H1 (cell line): ENCODE measurements around the gene DPH5. TPM values are rescaled to one million over a fixed set of nuclear protein-coding genes. Genes with fewer than 3 reads are reported as not detected.

ENCODE experiments used
- CTCF ChIA-PET: fragments of 300-600 bp; sonication (Branson Sonifier 250); formaldehyde crosslinking; loops from one replicate; lab custom pipeline; 2021; ENCODE audit not compliant: partially characterized antibody; lab: Charles Lee
- POLR2A ChIA-PET: fragments of 300-600 bp; sonication (Branson Sonifier 250); formaldehyde crosslinking; loops from one replicate; lab custom pipeline; 2021; ENCODE audit warnings: inconsistent platforms; ENCODE audit not compliant: partially characterized antibody; lab: Charles Lee
- DNase-seq, 2 experiments: peaks; one replicate each; pipeline versions ENCODE4 v3.0.0 to v3.0.0-alpha.2; 2010 to 2022; ENCODE audit warnings: low spot score in 2 of 2, low read depth in 1 of 2, mixed read lengths in 1 of 2
- FAIRE-seq: peaks from 2 replicates; lab custom pipeline; 2011; peaks lifted over from hg19 to GRCh38; lab: Jason Lieb, UNC
- H2AFZ ChIP-seq: 2 replicates; pipeline ENCODE4 v1.8.1; 2012; ENCODE audit warnings: low read length, inconsistent platforms
- H2AK5ac ChIP-seq: 2 replicates; pipeline ENCODE4 v1.6.1; 2013; ENCODE audit warnings: low read depth, low read length
- H2BK120ac ChIP-seq: replicated peaks from 2 replicates; pipeline ENCODE3; 2013; ENCODE audit warnings: low read depth, low read length, inconsistent platforms
- H2BK12ac ChIP-seq: 2 replicates; pipeline ENCODE4 v1.6.1; 2013; ENCODE audit warnings: low read depth, low read length
- H2BK15ac ChIP-seq: 2 replicates; pipeline ENCODE4 v1.6.1; 2013; ENCODE audit warnings: low read length
- H2BK20ac ChIP-seq: 2 replicates; pipeline ENCODE4 v1.6.1; 2013; ENCODE audit warnings: low read length
- H2BK5ac ChIP-seq: 2 replicates; pipeline ENCODE4 v1.6.1; 2013; ENCODE audit warnings: low read depth, low read length
- H3K14ac ChIP-seq: 2 replicates; pipeline ENCODE4 v1.6.1; 2013; ENCODE audit warnings: inconsistent platforms; ENCODE audit not compliant: insufficient read length
- H3K18ac ChIP-seq: 2 replicates; pipeline ENCODE4 v1.6.1; 2013; ENCODE audit warnings: low read length; ENCODE audit errors: extremely low read depth
- H3K23ac ChIP-seq: 2 replicates; pipeline ENCODE4 v1.6.1; 2013; ENCODE audit warnings: inconsistent platforms; ENCODE audit not compliant: insufficient read length
- H3K23me2 ChIP-seq: 2 replicates; pipeline ENCODE4 v1.6.1; 2013; ENCODE audit warnings: low read depth, low read length
- H3K27ac ChIP-seq: 2 replicates; pipeline ENCODE4 v1.6.1; 2011; ENCODE audit warnings: low read depth, low read length, inconsistent platforms
- H3K27me3 ChIP-seq, 4 experiments: replicated peaks in 1 of 4; 1 replicate in 1 of 4; 2 replicates in 3 of 4; pipeline versions ENCODE4 v1.6.1 to v1.8.1; 2011 to 2013; ENCODE audit warnings: low read length in 3 of 4, mild to moderate bottlenecking in 3 of 4, inconsistent platforms in 2 of 4, mixed read lengths in 2 of 4, moderate library complexity in 1 of 4; ENCODE audit not compliant: control insufficient read depth in 3 of 4, insufficient read depth in 3 of 4; ENCODE audit errors: extremely low read depth in 1 of 4
- H3K36me3 ChIP-seq, 4 experiments: 2 replicates each; pipeline versions ENCODE4 v1.6.1 to v1.8.1; 2011 to 2013; ENCODE audit warnings: mild to moderate bottlenecking in 4 of 4, low read length in 3 of 4, moderate library complexity in 2 of 4, control low read depth in 1 of 4, inconsistent platforms in 1 of 4; ENCODE audit not compliant: insufficient read depth in 4 of 4, control insufficient read depth in 2 of 4
- H3K4ac ChIP-seq: replicated peaks from 2 replicates; pipeline ENCODE3; 2013; ENCODE audit warnings: low read length, low read depth, mixed read lengths, inconsistent platforms; ENCODE audit not compliant: insufficient read length
- H3K4me1 ChIP-seq, 4 experiments: replicated peaks in 1 of 4; 1 replicate in 1 of 4; 2 replicates in 3 of 4; pipeline versions ENCODE4 v1.6.1 to v1.8.1; 2011 to 2013; ENCODE audit warnings: low read length in 3 of 4, inconsistent platforms in 2 of 4, mixed read lengths in 1 of 4; ENCODE audit not compliant: insufficient read depth in 4 of 4, control insufficient read depth in 3 of 4
- H3K4me2 ChIP-seq, 2 experiments: 2 replicates each; pipeline versions ENCODE4 v1.6.1 to v1.8.1; 2011 to 2013; ENCODE audit warnings: low read depth in 2 of 2, low read length in 2 of 2, control low read depth in 1 of 2, inconsistent platforms in 1 of 2, mild to moderate bottlenecking in 1 of 2; ENCODE audit not compliant: insufficient read depth in 1 of 2
- H3K4me3 ChIP-seq, 4 experiments: fragments of 200-600, 300-600 bp in 1 of 4; sonication (generic), shearing (Covaris generic), sonication (Bioruptor Twin) in 1 of 4; 2 replicates each; pipeline versions ENCODE4 v1.5.1 to v1.8.1; 2011 to 2016; ENCODE audit warnings: low read length in 4 of 4, low read depth in 3 of 4, control low read depth in 2 of 4, inconsistent platforms in 2 of 4, mild to moderate bottlenecking in 2 of 4, mixed read lengths in 1 of 4, moderate library complexity in 1 of 4; ENCODE audit not compliant: insufficient read depth in 2 of 4; ENCODE audit errors: extremely low read depth in 1 of 4
- H3K56ac ChIP-seq: replicated peaks from 2 replicates; pipeline ENCODE3; 2013; ENCODE audit warnings: low read depth, mild to moderate bottlenecking, mixed read lengths, low read length, inconsistent platforms; ENCODE audit not compliant: insufficient read length
- H3K79me1 ChIP-seq: 2 replicates; pipeline ENCODE4 v1.6.1; 2013; ENCODE audit warnings: low read depth, low read length, control low read depth
- H3K79me2 ChIP-seq, 2 experiments: 2 replicates each; pipeline versions ENCODE4 v1.6.1 to v1.8.1; 2012 to 2013; ENCODE audit warnings: low read length in 2 of 2, mild to moderate bottlenecking in 2 of 2, inconsistent platforms in 1 of 2; ENCODE audit not compliant: insufficient read depth in 2 of 2, control insufficient read depth in 1 of 2
- H3K9ac ChIP-seq, 4 experiments: replicated peaks in 1 of 4; 1 replicate in 1 of 4; 2 replicates in 3 of 4; pipeline versions ENCODE4 v1.6.1 to v1.8.1; 2011 to 2013; ENCODE audit warnings: low read depth in 3 of 4, low read length in 3 of 4, control low read depth in 2 of 4, mild to moderate bottlenecking in 2 of 4, moderate library complexity in 2 of 4, inconsistent platforms in 1 of 4; ENCODE audit errors: extremely low read depth in 1 of 4
- H3K9me3 ChIP-seq, 2 experiments: 2 replicates each; pipeline versions ENCODE4 v1.6.1 to v1.8.1; 2012 to 2013; ENCODE audit warnings: mild to moderate bottlenecking in 2 of 2, moderate library complexity in 2 of 2, control low read depth in 1 of 2, inconsistent platforms in 1 of 2, low read depth in 1 of 2, low read length in 1 of 2, mixed read lengths in 1 of 2; ENCODE audit not compliant: insufficient read depth in 2 of 2
- H4K20me1 ChIP-seq, 2 experiments: replicated peaks in 1 of 2; 2 replicates each; pipeline versions ENCODE3 to v1.8.1; 2011 to 2013; ENCODE audit warnings: inconsistent platforms in 2 of 2, low read length in 2 of 2, mild to moderate bottlenecking in 1 of 2; ENCODE audit not compliant: insufficient read depth in 2 of 2, control insufficient read depth in 1 of 2
- H4K5ac ChIP-seq: 2 replicates; pipeline ENCODE4 v1.6.1; 2013; ENCODE audit warnings: low read length, low read depth, mixed read lengths, inconsistent platforms; ENCODE audit not compliant: insufficient read length
- H4K8ac ChIP-seq: 2 replicates; pipeline ENCODE4 v1.8.0; 2013; ENCODE audit warnings: mild to moderate bottlenecking, moderate library complexity, low read length, inconsistent platforms; ENCODE audit not compliant: insufficient read depth; ENCODE audit errors: extremely low read depth
- H4K91ac ChIP-seq: replicated peaks from 2 replicates; pipeline ENCODE3; 2013; ENCODE audit warnings: low read length, mixed read lengths, inconsistent platforms; ENCODE audit not compliant: insufficient read length
- HDAC6 ChIP-seq: IDR thresholded peaks from one replicate; pipeline ENCODE4 v1.7.1; 2012; ENCODE audit warnings: low read depth, mild to moderate bottlenecking, inconsistent platforms, low read length, moderate library complexity
- MAFK ChIP-seq: IDR thresholded peaks from 2 replicates; pipeline ENCODE4 v1.6.1; 2012; ENCODE audit warnings: low read depth, mild to moderate bottlenecking, improper control_type of control experiment, low read length
- POU5F1 ChIP-seq: IDR thresholded peaks from 2 replicates; pipeline ENCODE4 v1.6.1; 2011; ENCODE audit warnings: low read depth, mild to moderate bottlenecking, low read length, moderate library complexity
- RFX5 ChIP-seq: IDR thresholded peaks from 2 replicates; pipeline ENCODE4 v1.6.1; 2011; ENCODE audit warnings: low read depth, low read length, improper control_type of control experiment, borderline replicate concordance
- TEAD4 ChIP-seq: IDR thresholded peaks from 2 replicates; pipeline ENCODE4 v1.6.1; 2012; ENCODE audit warnings: low read depth, low read length, inconsistent platforms, mixed read lengths
- WGBS, 2 experiments: shearing (Covaris generic) in 1 of 2; methylation state at CpG; one replicate each; pipeline versions ENCODE4 v1.1.6 to v1.1.7; 2013 to 2015; ENCODE audit warnings: low lambda C conversion rate in 2 of 2, mixed read lengths in 2 of 2, inconsistent platforms in 1 of 2, low coverage in 1 of 2, missing lambda C conversion rate in 1 of 2; ENCODE audit not compliant: insufficient replicate concordance in 2 of 2, insufficient coverage in 1 of 2, insufficient read length in 1 of 2; ENCODE audit errors: extremely low coverage in 1 of 2, missing lambda C conversion rate in 1 of 2; 5-methylcytosine and 5-hydroxymethylcytosine counted together
- polyA plus RNA-seq, 7 experiments: library from polyadenylated mRNA; depleted of rRNA in 3 of 7; stranded (reverse) in 5 of 7; unstranded in 2 of 7; fragments of >200 nt in 5 of 7; fragments of 200-250 nt in 2 of 7; gene quantifications; 1 replicate in 5 of 7; 2 replicates in 1 of 7; 4 replicates in 1 of 7; pipeline versions ENCODE4 v1.2.1 to v1.2.3, GENCODE V29; 2011 to 2013; ENCODE audit warnings: missing spikeins in 2 of 7, mixed read lengths in 2 of 7
- total RNA-seq: library from RNA; stranded (reverse); fragmentation: NEBNext Ultra II Directional; extraction: Animal tissue kit (Norgen Biotek cat#: 25700); gene quantifications from 2 replicates; pipeline ENCODE4 v1.2.1, GENCODE V29; 2021
- TF ChIP-seq, protein P1 (sequence below): IDR thresholded peaks from 2 replicates; pipeline ENCODE4 v1.6.1; 2012; ENCODE audit warnings: inconsistent platforms

The DPH5 gene
- total and polyA plus RNA-seq, 2 of the 8 experiments (the other 6 are each of a cell fraction or from before 2014, with no cell fraction given) = 67.7 to 106 TPM

DNA sequence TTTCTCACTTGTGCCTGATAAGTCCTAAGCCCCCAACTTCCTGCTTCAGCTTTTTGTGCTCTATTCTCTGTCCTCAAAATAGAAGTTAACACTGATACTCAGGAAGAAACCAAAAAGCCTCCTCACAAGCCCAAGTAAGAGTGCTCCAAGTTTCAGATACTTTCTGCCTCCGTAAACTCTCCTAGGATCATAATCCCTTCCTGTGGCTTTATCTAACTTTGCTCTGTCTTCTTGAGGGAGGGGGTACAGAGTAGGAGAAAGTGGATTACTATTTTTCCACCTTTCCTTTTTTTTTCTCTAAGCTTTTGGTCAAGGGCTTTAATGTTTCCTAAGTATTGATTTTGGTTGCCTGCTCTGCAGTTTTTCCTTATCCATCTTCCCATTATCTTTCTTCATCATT lies 54.6 kb downstream of the DPH5 start:
- H2BK20ac ChIP-seq = no peak overlapping the region
- no peak overlapping the region for H3K9ac ChIP-seq
- H3K4ac ChIP-seq = no peak overlapping the region
- no peak overlapping the region for H3K18ac ChIP-seq
- no peak overlapping the region for H4K91ac ChIP-seq
- no peak overlapping the region for H3K27ac ChIP-seq
- 100% methylated on average over 1 of the region's 1 CpG; no CpG with 5 or more reads in 1 of the 2 experiments for WGBS, 2 experiments
- peaks cover 0 to 10% (median 0%) of the 10 kb centered on the region in 4 experiments; a peak in 1 of 7 replicates for H3K4me1 ChIP-seq
- H2AFZ ChIP-seq = no peak overlapping the region
- no peak overlapping the region for H2BK120ac ChIP-seq
- no peaks in the 10 kb centered on the region for H3K79me1 ChIP-seq
- H3K9me3 ChIP-seq = no peaks in the 10 kb centered on the region
- no peak overlapping the region for H2AK5ac ChIP-seq
- no peak overlapping the region for H4K8ac ChIP-seq
- H3K23me2 ChIP-seq = no peaks in the 10 kb centered on the region
- H4K5ac ChIP-seq = no peak overlapping the region
- no peak overlapping the region for H2BK5ac ChIP-seq
- H3K14ac ChIP-seq = no peak overlapping the region
- no peak overlapping the region for H3K4me3 ChIP-seq
- no peaks in the 10 kb centered on the region for H3K79me2 ChIP-seq
- no peaks in the 10 kb centered on the region for H3K27me3 ChIP-seq
- POLR2A ChIA-PET = no interaction called here
- no peak overlapping the region for H3K23ac ChIP-seq
- H3K36me3 ChIP-seq = peaks cover 0 to 16% (median 5%) of the 10 kb centered on the region in 4 experiments; a peak in 4 of 8 replicates
- H3K56ac ChIP-seq = no peak overlapping the region
- no peak for DNase-seq
- no peak overlapping the region for H2BK15ac ChIP-seq
- FAIRE-seq = no peak
- no peak overlapping the region for H2BK12ac ChIP-seq
- H4K20me1 ChIP-seq = no peaks in the 10 kb centered on the region
- CTCF ChIA-PET = no interaction called here
- H3K4me2 ChIP-seq = no peak overlapping the region
- TF ChIP-seq, protein P1, sequence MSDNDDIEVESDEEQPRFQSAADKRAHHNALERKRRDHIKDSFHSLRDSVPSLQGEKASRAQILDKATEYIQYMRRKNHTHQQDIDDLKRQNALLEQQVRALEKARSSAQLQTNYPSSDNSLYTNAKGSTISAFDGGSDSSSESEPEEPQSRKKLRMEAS = no peak
- no peak for TF ChIP-seq MAFK
- TF ChIP-seq HDAC6 = no peak
- TF ChIP-seq RFX5 = no peak
- TF ChIP-seq TEAD4 = no peak
- TF ChIP-seq POU5F1 = no peak
